SK-N-SH (cell line): ENCODE data around the gene SPOCK1. TPM values are rescaled to one million over a fixed set of nuclear protein-coding genes. Genes with fewer than 3 reads are reported as not detected.

Source experiments
- CTCF ChIA-PET: fragments of 300-600, 350-600 bp; formaldehyde crosslinking; extraction: SDS; loops from one replicate; lab custom pipeline; 2021; lab: Yijun Ruan, JAX
- POLR2A ChIA-PET: fragments of 350-600 bp; sonication (Branson Sonifier 250); formaldehyde crosslinking; extraction: SDS; loops from one replicate; lab custom pipeline; 2020; ENCODE audit warnings: antibody characterized with exemption, inconsistent platforms; lab: Yijun Ruan, JAX
- DNase-seq: peaks from one replicate; pipeline ENCODE4 v3.0.0; 2012
- H2AFZ ChIP-seq: fragments of 200-600 bp; sonication (generic); 2 replicates; pipeline ENCODE4 v1.8.1; 2016; ENCODE audit warnings: antibody characterized with exemption, mild to moderate bottlenecking, low read depth
- H3F3A ChIP-seq: fragments of 200-600 bp; sonication (generic); replicated peaks from 2 replicates; pipeline ENCODE3; 2016; ENCODE audit warnings: antibody characterized with exemption, mild to moderate bottlenecking; ENCODE audit not compliant: insufficient read depth
- H3K27ac ChIP-seq, 2 experiments: fragments of 200-500 bp in 1 of 2; fragments of 200-600 bp in 1 of 2; sonication (Bioruptor generic) in 1 of 2; sonication (generic), shearing (Covaris generic) in 1 of 2; 2 replicates each; pipeline versions ENCODE4 v1.5.1 to v1.6.1; 2014 to 2016; ENCODE audit warnings: low read depth in 2 of 2, inconsistent platforms in 1 of 2, low read length in 1 of 2, mild to moderate bottlenecking in 1 of 2, mixed read lengths in 1 of 2
- H3K27me3 ChIP-seq: fragments of 200-600 bp; sonication (generic), shearing (Covaris generic); 2 replicates; pipeline ENCODE4 v1.6.1; 2016; ENCODE audit warnings: mixed run types; ENCODE audit not compliant: insufficient read depth
- H3K36me3 ChIP-seq, 2 experiments: fragments of 200-500 bp in 1 of 2; fragments of 200-600 bp in 1 of 2; sonication (Bioruptor generic) in 1 of 2; sonication (generic) in 1 of 2; replicated peaks in 1 of 2; 2 replicates each; pipeline versions ENCODE3 to v1.5.1; 2014 to 2016; ENCODE audit warnings: low read length in 1 of 2, mild to moderate bottlenecking in 1 of 2; ENCODE audit not compliant: insufficient read depth in 2 of 2, control insufficient read depth in 1 of 2
- H3K4me1 ChIP-seq, 2 experiments: fragments of 200-500 bp in 1 of 2; fragments of 200-600 bp in 1 of 2; sonication (Bioruptor generic) in 1 of 2; sonication (generic), shearing (Covaris generic) in 1 of 2; 2 replicates each; pipeline versions ENCODE4 v1.5.1 to v1.6.1; 2014 to 2016; ENCODE audit warnings: low read depth in 1 of 2, low read length in 1 of 2, mixed run types in 1 of 2; ENCODE audit not compliant: insufficient read depth in 2 of 2, control insufficient read depth in 1 of 2
- H3K4me2 ChIP-seq: fragments of 200-600 bp; sonication (generic), shearing (Covaris generic); 2 replicates; pipeline ENCODE4 v1.6.1; 2017; ENCODE audit warnings: mixed run types
- H3K4me3 ChIP-seq, 2 experiments: fragments of 200-500 bp in 1 of 2; fragments of 200-600 bp in 1 of 2; sonication (Bioruptor generic) in 1 of 2; sonication (generic), shearing (Covaris generic) in 1 of 2; 2 replicates each; pipeline versions ENCODE4 v1.5.1 to v1.8.1; 2014 to 2016; ENCODE audit warnings: low read depth in 2 of 2, inconsistent platforms in 1 of 2, low read length in 1 of 2, mild to moderate bottlenecking in 1 of 2, mixed read lengths in 1 of 2, moderate library complexity in 1 of 2
- H3K79me2 ChIP-seq: fragments of 200-600 bp; sonication (generic); 2 replicates; pipeline ENCODE4 v1.8.1; 2017; ENCODE audit warnings: mild to moderate bottlenecking; ENCODE audit not compliant: insufficient read depth
- H3K9ac ChIP-seq: fragments of 200-600 bp; sonication (generic); 2 replicates; pipeline ENCODE4 v1.6.1; 2017; ENCODE audit warnings: mixed run types
- H3K9me2 ChIP-seq: fragments of 200-600 bp; sonication (generic); 2 replicates; pipeline ENCODE4 v1.6.1; 2017; ENCODE audit warnings: mixed run types
- H3K9me3 ChIP-seq: fragments of 200-600 bp; sonication (generic); 2 replicates; pipeline ENCODE4 v1.6.1; 2017; ENCODE audit warnings: mixed run types, mild to moderate bottlenecking, moderate library complexity
- H4K20me1 ChIP-seq: fragments of 200-600 bp; sonication (generic); 2 replicates; pipeline ENCODE4 v1.6.1; 2017; ENCODE audit warnings: mild to moderate bottlenecking, mixed run types; ENCODE audit not compliant: insufficient read depth
- CHD2 ChIP-seq: fragments of 150-350 bp; IDR thresholded peaks from 2 replicates; pipeline ENCODE4 v1.6.1; 2018; ENCODE audit warnings: low read length; ENCODE audit not compliant: partially characterized antibody
- ELF1 ChIP-seq: IDR thresholded peaks from 2 replicates; pipeline ENCODE4 v1.4.0; 2012
- EP300 ChIP-seq, 2 experiments: IDR thresholded peaks; 2 replicates each; pipeline versions ENCODE4 v1.4.0 to v1.6.1; 2012; ENCODE audit warnings: borderline replicate concordance in 1 of 2, low read depth in 1 of 2, low read length in 1 of 2
- EZH2phosphoT487 ChIP-seq: fragments of 200-600 bp; sonication (generic); IDR thresholded peaks from 2 replicates; pipeline ENCODE4 v1.6.1; 2017; ENCODE audit warnings: low read depth, mixed run types, mild to moderate bottlenecking, antibody characterized with exemption, moderate library complexity, borderline replicate concordance
- FOSL2 ChIP-seq: IDR thresholded peaks from 2 replicates; pipeline ENCODE4 v1.4.0; 2012; ENCODE audit warnings: low read depth, mild to moderate bottlenecking, moderate library complexity, borderline replicate concordance
- FOXJ3 ChIP-seq: sonication (generic); formaldehyde crosslinking; IDR thresholded peaks from 2 replicates; pipeline ENCODE4 v1.5.1; 2020; ENCODE audit warnings: mild to moderate bottlenecking, missing genetic modification reagents
- GABPA ChIP-seq: IDR thresholded peaks from 2 replicates; pipeline ENCODE4 v1.4.0; 2012; ENCODE audit warnings: low read depth, mild to moderate bottlenecking
- GATA2 ChIP-seq: sonication (generic); formaldehyde crosslinking; IDR thresholded peaks from 2 replicates; pipeline ENCODE4 v1.5.0; 2020; ENCODE audit warnings: mild to moderate bottlenecking, missing genetic modification reagents
- NFIC ChIP-seq: IDR thresholded peaks from 2 replicates; pipeline ENCODE4 v1.4.0; 2012; ENCODE audit warnings: borderline replicate concordance
- NRF1 ChIP-seq: IDR thresholded peaks from 2 replicates; pipeline ENCODE4 v1.6.1; 2012; ENCODE audit warnings: low read depth, mild to moderate bottlenecking, low read length
- PBX3 ChIP-seq: IDR thresholded peaks from 2 replicates; pipeline ENCODE4; 2012
- POLR2AphosphoS5 ChIP-seq: IDR thresholded peaks from 2 replicates; pipeline ENCODE4 v1.6.1; 2012; ENCODE audit warnings: low read depth, low read length
- RAD21 ChIP-seq: IDR thresholded peaks from 2 replicates; pipeline ENCODE4 v1.6.1; 2012; ENCODE audit warnings: mild to moderate bottlenecking, low read length
- RXRA ChIP-seq: IDR thresholded peaks from 2 replicates; pipeline ENCODE4 v1.4.0; 2012; ENCODE audit warnings: low read depth, mild to moderate bottlenecking, borderline replicate concordance
- SMC3 ChIP-seq: IDR thresholded peaks from 2 replicates; pipeline ENCODE4 v1.6.1; 2012; ENCODE audit warnings: low read depth, low read length, improper control_type of control experiment
- TCF12 ChIP-seq: IDR thresholded peaks from 2 replicates; pipeline ENCODE4 v1.4.0; 2012
- TEAD4 ChIP-seq: IDR thresholded peaks from 2 replicates; pipeline ENCODE4 v1.4.0; 2012; ENCODE audit warnings: mild to moderate bottlenecking, borderline replicate concordance; ENCODE audit not compliant: insufficient read depth
- USF2 ChIP-seq: fragments of 150-350 bp; IDR thresholded peaks from 2 replicates; pipeline ENCODE4 v1.6.1; 2017; ENCODE audit warnings: antibody characterized with exemption, low read length, low read depth, borderline replicate concordance
- WGBS: methylation state at CpG from one replicate; pipeline ENCODE4 v1.1.6; 2017; ENCODE audit warnings: low lambda C conversion rate; 5-methylcytosine and 5-hydroxymethylcytosine counted together
- polyA plus RNA-seq, 3 experiments: library from polyadenylated mRNA; depleted of rRNA; stranded (reverse); fragments of >200 nt; gene quantifications; 2 replicates each; pipeline ENCODE4 v1.2.3, GENCODE V29; 2012
- TF ChIP-seq, protein P1 (sequence below): IDR thresholded peaks from 2 replicates; pipeline ENCODE4 v1.4.0; 2012; ENCODE audit warnings: low read depth, borderline replicate concordance
- TF ChIP-seq, protein P2 (sequence below): IDR thresholded peaks from 2 replicates; pipeline ENCODE4 v1.4.0; 2012; ENCODE audit warnings: low read depth, borderline replicate concordance
- TF ChIP-seq, protein P3 (sequence below): IDR thresholded peaks from 2 replicates; pipeline ENCODE4 v1.4.0; 2012; ENCODE audit warnings: low read depth
- TF ChIP-seq, protein P4 (sequence below): IDR thresholded peaks from 2 replicates; pipeline ENCODE4 v1.6.1; 2012; ENCODE audit warnings: mild to moderate bottlenecking, low read depth, low read length, moderate library complexity

SPOCK1 gene
- polyA plus RNA-seq, 1 of the 3 experiments (the other 2 are of a cell fraction), result 11.3 TPM

DNA sequence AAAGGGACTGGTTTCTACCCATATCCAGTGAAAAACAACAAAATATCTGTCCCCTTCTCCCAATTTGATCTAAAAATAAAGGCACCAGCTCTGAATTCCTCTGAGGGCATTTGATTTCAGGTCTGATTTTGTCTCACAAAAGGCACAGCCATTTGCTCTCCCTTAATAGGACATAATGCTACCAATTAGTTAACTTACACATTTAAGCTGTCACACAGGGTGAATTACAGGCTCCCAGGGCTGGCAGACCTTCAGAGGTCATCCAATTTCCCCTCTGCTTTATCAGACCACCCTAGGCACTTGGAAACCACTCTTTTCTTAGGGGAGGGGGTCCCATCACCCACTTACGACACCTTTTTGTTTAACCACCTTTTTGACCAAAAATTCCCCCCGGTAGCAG, 319.9 kb downstream of the SPOCK1 start (continued):
- TF ChIP-seq, protein P1, sequence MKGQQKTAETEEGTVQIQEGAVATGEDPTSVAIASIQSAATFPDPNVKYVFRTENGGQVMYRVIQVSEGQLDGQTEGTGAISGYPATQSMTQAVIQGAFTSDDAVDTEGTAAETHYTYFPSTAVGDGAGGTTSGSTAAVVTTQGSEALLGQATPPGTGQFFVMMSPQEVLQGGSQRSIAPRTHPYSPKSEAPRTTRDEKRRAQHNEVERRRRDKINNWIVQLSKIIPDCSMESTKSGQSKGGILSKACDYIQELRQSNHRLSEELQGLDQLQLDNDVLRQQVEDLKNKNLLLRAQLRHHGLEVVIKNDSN, result no peak
- no peak for TF ChIP-seq GABPA
- TF ChIP-seq, protein P2, sequence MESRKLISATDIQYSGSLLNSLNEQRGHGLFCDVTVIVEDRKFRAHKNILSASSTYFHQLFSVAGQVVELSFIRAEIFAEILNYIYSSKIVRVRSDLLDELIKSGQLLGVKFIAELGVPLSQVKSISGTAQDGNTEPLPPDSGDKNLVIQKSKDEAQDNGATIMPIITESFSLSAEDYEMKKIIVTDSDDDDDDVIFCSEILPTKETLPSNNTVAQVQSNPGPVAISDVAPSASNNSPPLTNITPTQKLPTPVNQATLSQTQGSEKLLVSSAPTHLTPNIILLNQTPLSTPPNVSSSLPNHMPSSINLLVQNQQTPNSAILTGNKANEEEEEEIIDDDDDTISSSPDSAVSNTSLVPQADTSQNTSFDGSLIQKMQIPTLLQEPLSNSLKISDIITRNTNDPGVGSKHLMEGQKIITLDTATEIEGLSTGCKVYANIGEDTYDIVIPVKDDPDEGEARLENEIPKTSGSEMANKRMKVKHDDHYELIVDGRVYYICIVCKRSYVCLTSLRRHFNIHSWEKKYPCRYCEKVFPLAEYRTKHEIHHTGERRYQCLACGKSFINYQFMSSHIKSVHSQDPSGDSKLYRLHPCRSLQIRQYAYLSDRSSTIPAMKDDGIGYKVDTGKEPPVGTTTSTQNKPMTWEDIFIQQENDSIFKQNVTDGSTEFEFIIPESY, result no peak
- no peak for TF ChIP-seq USF2
- TF ChIP-seq, protein P3, sequence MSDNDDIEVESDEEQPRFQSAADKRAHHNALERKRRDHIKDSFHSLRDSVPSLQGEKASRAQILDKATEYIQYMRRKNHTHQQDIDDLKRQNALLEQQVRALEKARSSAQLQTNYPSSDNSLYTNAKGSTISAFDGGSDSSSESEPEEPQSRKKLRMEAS, result no peak
- no peak for TF ChIP-seq EZH2phosphoT487
- no peak for TF ChIP-seq SMC3
- no peak for TF ChIP-seq ELF1
- TF ChIP-seq, protein P4, sequence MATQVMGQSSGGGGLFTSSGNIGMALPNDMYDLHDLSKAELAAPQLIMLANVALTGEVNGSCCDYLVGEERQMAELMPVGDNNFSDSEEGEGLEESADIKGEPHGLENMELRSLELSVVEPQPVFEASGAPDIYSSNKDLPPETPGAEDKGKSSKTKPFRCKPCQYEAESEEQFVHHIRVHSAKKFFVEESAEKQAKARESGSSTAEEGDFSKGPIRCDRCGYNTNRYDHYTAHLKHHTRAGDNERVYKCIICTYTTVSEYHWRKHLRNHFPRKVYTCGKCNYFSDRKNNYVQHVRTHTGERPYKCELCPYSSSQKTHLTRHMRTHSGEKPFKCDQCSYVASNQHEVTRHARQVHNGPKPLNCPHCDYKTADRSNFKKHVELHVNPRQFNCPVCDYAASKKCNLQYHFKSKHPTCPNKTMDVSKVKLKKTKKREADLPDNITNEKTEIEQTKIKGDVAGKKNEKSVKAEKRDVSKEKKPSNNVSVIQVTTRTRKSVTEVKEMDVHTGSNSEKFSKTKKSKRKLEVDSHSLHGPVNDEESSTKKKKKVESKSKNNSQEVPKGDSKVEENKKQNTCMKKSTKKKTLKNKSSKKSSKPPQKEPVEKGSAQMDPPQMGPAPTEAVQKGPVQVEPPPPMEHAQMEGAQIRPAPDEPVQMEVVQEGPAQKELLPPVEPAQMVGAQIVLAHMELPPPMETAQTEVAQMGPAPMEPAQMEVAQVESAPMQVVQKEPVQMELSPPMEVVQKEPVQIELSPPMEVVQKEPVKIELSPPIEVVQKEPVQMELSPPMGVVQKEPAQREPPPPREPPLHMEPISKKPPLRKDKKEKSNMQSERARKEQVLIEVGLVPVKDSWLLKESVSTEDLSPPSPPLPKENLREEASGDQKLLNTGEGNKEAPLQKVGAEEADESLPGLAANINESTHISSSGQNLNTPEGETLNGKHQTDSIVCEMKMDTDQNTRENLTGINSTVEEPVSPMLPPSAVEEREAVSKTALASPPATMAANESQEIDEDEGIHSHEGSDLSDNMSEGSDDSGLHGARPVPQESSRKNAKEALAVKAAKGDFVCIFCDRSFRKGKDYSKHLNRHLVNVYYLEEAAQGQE, result no peak

DNA sequence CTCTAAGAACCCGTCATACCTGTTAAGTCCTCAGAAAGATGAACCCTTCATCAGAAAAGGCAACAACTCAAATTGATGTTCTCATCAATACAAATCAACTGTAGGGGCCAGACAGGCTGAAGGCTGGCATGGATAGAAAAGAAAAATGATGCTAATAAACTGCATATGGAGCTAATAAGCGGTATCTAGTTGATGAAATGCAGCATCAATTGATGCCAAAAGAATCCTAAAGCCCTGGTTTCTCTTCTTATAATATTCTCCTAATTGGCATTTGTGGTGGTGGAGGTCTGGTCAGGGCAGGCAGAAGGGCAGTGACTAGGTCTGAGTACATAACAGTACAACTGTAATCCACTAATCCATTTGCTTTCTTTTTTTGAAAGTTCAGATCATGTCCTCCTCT, 322.5 kb downstream of the SPOCK1 start:
- H3F3A ChIP-seq, result no peaks in the 10 kb centered on the region
- peaks cover 3% of the 10 kb centered on the region; the same call in 1 of the 2 replicates for H3K79me2 ChIP-seq
- H3K9me3 ChIP-seq, result no peaks in the 10 kb centered on the region
- H3K9ac ChIP-seq, result no peak overlapping the region
- no peak overlapping the region for H2AFZ ChIP-seq
- CTCF ChIA-PET, result interaction anchor here (1.5 kb wide), 1 partner anchor 17 kb away, joined by 3 read pairs; no protein-coding TSS in a partner anchor
- H3K4me1 ChIP-seq, result peaks cover 0 to 47% of the 10 kb centered on the region in 2 experiments; a peak in 2 of 4 replicates
- H3K9me2 ChIP-seq, result no peaks in the 10 kb centered on the region
- H3K27me3 ChIP-seq, result no peaks in the 10 kb centered on the region
- POLR2A ChIA-PET, result no interaction called here
- WGBS, result 41% methylated on average over 2 of the region's 2 CpGs
- H4K20me1 ChIP-seq, result no peaks in the 10 kb centered on the region
- H3K36me3 ChIP-seq, result no peaks in the 10 kb centered on the region
- H3K4me2 ChIP-seq, result no peak overlapping the region
- H3K4me3 ChIP-seq, result no peak overlapping the region
- DNase-seq, result no peak
- peak overlapping the region in 1 of 2 experiments; percentile 34; a peak in 1 of 4 replicates for H3K27ac ChIP-seq
- TF ChIP-seq FOSL2 (no peak), GATA2 (CRISPR knock-in tag) (no peak), PBX3 (no peak), NFIC (no peak), EP300 (IDR thresholded peaks at IDR 0.05; ENCODE audit: borderline replicate concordance in 1 of 2, low read depth in 1 of 2, low read length in 1 of 2) (peak in 1 of 2 experiments; percentile 78; a peak in 2 of 4 replicates), FOXJ3 (CRISPR knock-in tag) (no peak), RXRA (no peak), POLR2AphosphoS5 (no peak), ELF1 (no peak), CHD2 (peak; percentile 39), TEAD4 (no peak), RAD21 (no peak), NRF1 (no peak), GABPA (no peak), TCF12 (no peak)
- TF ChIP-seq, protein P1, result no peak
- TF ChIP-seq, protein P3, result no peak
